ENCODE measurements around the gene EME2.

DNA sequence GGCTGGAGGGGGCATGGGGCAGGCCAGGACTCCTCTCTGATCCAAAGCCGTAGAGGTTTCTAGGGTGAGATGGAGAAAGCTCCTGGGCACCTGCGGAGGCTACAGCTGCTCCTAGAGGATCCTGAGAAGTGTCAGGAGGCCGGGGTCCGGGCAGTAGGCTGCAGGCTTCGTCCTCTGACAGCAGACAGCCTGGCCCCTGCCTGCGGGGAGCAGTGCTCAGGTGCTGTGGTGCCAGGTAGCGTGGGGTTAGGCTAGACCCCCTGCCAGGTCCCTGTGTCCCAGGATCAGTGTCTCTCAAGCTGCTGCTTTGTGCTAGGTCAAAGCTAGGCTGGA is 1.8 kb downstream of the EME2 start:
- TF ChIP-seq, protein P1, sequence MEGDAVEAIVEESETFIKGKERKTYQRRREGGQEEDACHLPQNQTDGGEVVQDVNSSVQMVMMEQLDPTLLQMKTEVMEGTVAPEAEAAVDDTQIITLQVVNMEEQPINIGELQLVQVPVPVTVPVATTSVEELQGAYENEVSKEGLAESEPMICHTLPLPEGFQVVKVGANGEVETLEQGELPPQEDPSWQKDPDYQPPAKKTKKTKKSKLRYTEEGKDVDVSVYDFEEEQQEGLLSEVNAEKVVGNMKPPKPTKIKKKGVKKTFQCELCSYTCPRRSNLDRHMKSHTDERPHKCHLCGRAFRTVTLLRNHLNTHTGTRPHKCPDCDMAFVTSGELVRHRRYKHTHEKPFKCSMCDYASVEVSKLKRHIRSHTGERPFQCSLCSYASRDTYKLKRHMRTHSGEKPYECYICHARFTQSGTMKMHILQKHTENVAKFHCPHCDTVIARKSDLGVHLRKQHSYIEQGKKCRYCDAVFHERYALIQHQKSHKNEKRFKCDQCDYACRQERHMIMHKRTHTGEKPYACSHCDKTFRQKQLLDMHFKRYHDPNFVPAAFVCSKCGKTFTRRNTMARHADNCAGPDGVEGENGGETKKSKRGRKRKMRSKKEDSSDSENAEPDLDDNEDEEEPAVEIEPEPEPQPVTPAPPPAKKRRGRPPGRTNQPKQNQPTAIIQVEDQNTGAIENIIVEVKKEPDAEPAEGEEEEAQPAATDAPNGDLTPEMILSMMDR (IDR thresholded peaks at IDR 0.05; ENCODE audit: insufficient read depth, low read depth, low read length) = no peak
- no peak for TF ChIP-seq EZH2 (IDR thresholded peaks at IDR 0.05; ENCODE audit: insufficient read depth, low read length)

All from astrocyte (in vitro differentiated cells and primary cell).